Measurements from ENCODE around the gene FGD5.

GRCh38 chr3:14923476-14923875 is 104.7 kb downstream of the FGD5 start:
- TF ChIP-seq GATA3 (IDR thresholded peaks at IDR 0.05; ENCODE audit: low read depth, low read length) (no peak), GATA2 (IDR thresholded peaks at IDR 0.05; ENCODE audit: low read depth, low read length) (no peak)
